Fibroblast of the aortic adventitia (primary cell): ENCODE results near the gene FNTB. TPM values are rescaled to one million over a fixed set of nuclear protein-coding genes. Genes with fewer than 3 reads are reported as not detected.

Source experiments
- DNase-seq: peaks from one replicate; pipeline ENCODE4 v3.0.0-alpha.2; 2010; ENCODE audit warnings: low read depth
- H3K4me3 ChIP-seq: 2 replicates; pipeline ENCODE4 v1.5.1; 2011; ENCODE audit warnings: low read depth, mild to moderate bottlenecking, control low read depth, low read length, moderate library complexity
- CTCF ChIP-seq: IDR thresholded peaks from 2 replicates; pipeline ENCODE4 v1.5.1; 2011; ENCODE audit warnings: mild to moderate bottlenecking, low read length, control low read depth, inconsistent platforms; ENCODE audit not compliant: insufficient read depth
- total RNA-seq: library from RNA; depleted of rRNA; stranded (reverse); fragments of >200 nt; gene quantifications from 2 replicates; pipeline ENCODE4 v1.2.3, GENCODE V29; 2012; ENCODE audit warnings: low replicate concordance

FNTB gene
- total RNA-seq, 1 donor = 19.3 TPM

GRCh38 chr14:65069874-65070413 is 83.2 kb downstream of the FNTB start:
- no peak for DNase-seq
- TF ChIP-seq CTCF = no peak

GRCh38 chr14:65070471-65070976 is 83.8 kb downstream of the FNTB start:
- TF ChIP-seq CTCF = no peak
- no peak overlapping the region for H3K4me3 ChIP-seq
- no peak for DNase-seq

More at GRCh38 chr14:65069874-65070413, 83.2 kb downstream of the FNTB start:
- H3K4me3 ChIP-seq = no peak overlapping the region

GRCh38 chr14:65071544-65071943 is 84.8 kb downstream of the FNTB start:
- H3K4me3 ChIP-seq = no peak overlapping the region
- TF ChIP-seq CTCF = no peak
- DNase-seq = no peak

GRCh38 chr14:65072256-65072655 is 85.6 kb downstream of the FNTB start:
- H3K4me3 ChIP-seq = no peak overlapping the region
- no peak for DNase-seq
- no peak for TF ChIP-seq CTCF

GRCh38 chr14:65072937-65073336 is 86.2 kb downstream of the FNTB start:
- DNase-seq = no peak
- TF ChIP-seq CTCF = no peak
- H3K4me3 ChIP-seq = no peak overlapping the region

GRCh38 chr14:65073605-65074201 is 87.0 kb downstream of the FNTB start:
- no peak for TF ChIP-seq CTCF
- H3K4me3 ChIP-seq = no peak overlapping the region
- no peak for DNase-seq
